ENCODE data around the gene RNASEH2C. TPM values are rescaled to one million over a fixed set of nuclear protein-coding genes. Genes with fewer than 3 reads are reported as not detected.
"Not testable (repeated sequence)": the region's sequence is repeated elsewhere in the genome, so short reads cannot be mapped to it uniquely, and the experiment has no call there.

The RNASEH2C gene
- total RNA-seq, 2 donors from 2014 or later: 57.4 to 92.9 TPM

DNA sequence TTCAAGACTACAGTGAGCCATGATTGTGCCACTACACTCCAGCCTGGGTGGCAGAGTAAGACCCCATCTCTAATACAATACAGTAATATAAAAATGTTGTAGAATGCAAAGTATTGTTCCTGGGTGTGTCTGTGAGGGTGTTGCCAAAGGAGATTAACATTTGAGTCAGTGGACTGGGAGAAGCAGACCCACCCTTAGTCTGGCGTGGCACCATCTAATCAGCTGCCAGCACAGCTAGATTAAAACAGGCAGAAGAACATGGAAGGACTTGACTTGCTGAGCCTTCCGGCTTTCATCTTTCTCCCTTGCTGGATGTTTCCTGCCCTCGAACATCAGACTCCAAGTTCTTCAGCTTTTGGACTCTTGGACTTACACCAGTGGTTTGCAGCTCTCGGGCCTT lies 14.5 kb upstream of the RNASEH2C start:
- not testable (repeated sequence) for H3K36me3 Mint-ChIP-seq (ENCODE audit: low read depth); ATAC-seq (replicated peaks); H3K9me3 Mint-ChIP-seq; H3K4me1 Mint-ChIP-seq; H3K27ac Mint-ChIP-seq; H3K27me3 Mint-ChIP-seq; H3K4me3 Mint-ChIP-seq

DNA sequence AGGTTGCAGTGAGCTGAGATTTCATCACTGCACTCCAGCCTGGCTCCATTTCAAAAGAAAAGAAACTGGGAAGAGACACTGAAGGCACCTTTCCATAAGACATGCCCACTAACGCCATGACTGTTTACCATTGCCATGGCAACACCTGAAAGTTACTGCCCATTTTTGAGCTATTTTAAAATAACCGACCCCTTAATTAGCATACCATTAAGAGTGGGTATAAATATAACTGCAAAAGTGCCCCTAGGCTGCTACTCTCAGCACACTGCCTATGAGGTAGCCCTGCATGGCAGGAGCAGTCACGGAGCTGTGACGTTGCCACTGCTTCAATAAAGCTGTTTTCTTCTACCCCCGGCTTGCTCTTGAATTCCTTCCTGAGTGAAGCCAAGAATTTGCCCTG lies 9.9 kb upstream of the RNASEH2C start:
- no peak overlapping the region for H3K4me3 Mint-ChIP-seq
- no peak overlapping the region for H3K27ac Mint-ChIP-seq
- no peaks in the 10 kb centered on the region for H3K36me3 Mint-ChIP-seq (ENCODE audit: low read depth)
- ATAC-seq (replicated peaks): no peak
- peaks cover 8% of the 10 kb centered on the region for H3K27me3 Mint-ChIP-seq
- H3K4me1 Mint-ChIP-seq: no peaks in the 10 kb centered on the region
- no peaks in the 10 kb centered on the region for H3K9me3 Mint-ChIP-seq

DNA sequence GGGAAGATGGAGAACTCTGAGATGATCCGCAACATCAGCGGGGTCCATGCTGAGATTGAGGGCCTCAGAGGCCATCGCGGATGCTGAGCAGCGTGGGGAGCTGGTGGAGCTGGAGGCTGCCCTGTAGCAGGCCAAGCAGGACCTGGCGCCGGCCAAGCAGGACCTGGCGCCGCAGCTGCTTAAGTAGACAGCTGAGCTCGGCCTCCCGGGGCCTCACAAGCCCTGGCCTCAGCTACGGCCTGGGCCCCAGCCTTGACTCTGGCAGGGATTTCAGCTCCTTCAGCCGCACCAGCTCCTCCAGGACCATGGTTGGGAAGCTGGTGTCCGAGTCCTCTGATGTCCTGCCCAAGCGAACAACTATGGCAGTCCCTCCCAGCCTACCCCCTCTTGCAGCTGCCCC lies 7.3 kb upstream of the RNASEH2C start:
- Mint-ChIP-seq H3K4me3 (no peak overlapping the region), H3K27me3 (peaks cover 6% of the 10 kb centered on the region), H3K4me1 (no peaks in the 10 kb centered on the region)

DNA sequence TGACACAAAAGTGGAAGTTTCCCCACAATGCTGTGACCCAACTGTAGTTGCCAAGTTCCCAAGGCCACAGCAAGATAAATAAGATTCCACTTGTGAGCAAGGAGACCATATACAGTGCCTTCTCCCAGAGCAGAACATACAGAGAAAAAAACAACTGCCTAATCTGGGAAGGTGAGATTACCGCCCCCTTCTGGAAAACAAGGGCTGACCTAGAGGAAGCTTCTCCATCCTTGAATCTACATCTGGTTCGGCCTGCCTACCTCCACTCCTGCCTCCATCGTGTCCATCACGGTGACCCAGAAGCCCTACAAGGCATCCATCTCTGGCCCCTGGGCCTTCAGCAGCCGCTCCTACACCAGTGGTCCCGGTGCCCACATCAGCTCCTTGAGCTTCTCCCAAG lies 6.1 kb upstream of the RNASEH2C start:
- ATAC-seq (replicated peaks): no peak
- no peak overlapping the region for H3K4me3 Mint-ChIP-seq

More for the DNA sequence above, 7.3 kb upstream of the RNASEH2C start:
- Mint-ChIP-seq H3K36me3 (ENCODE audit: low read depth) (no peaks in the 10 kb centered on the region), H3K9me3 (no peaks in the 10 kb centered on the region), H3K27ac (no peak overlapping the region)
- ATAC-seq (replicated peaks): no peak

DNA sequence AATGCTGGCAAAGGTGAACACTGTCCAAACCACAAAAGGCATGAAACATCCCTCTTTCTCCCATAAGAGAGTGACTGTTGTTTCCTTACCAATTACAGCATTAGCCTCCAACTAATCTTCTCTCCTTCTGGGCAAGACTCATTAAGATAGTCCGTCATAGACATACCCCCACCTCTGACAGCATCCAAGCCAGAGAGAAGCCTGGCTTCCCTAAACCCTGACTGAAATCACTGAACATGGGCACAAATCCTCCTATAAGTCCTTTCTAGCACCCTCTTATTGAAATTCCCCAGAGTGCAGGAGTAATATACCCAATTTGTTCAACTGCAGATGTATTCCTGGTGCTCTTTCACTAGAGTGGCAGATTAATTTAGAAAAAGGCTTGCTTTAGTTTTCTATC lies 1.7 kb upstream of the RNASEH2C start:
- peak overlapping the region; percentile 87 for H3K4me3 Mint-ChIP-seq
- H3K27ac Mint-ChIP-seq: no peak overlapping the region
- no peaks in the 10 kb centered on the region for H3K9me3 Mint-ChIP-seq
- peaks cover 32% of the 10 kb centered on the region for H3K36me3 Mint-ChIP-seq (ENCODE audit: low read depth)
- ATAC-seq (replicated peaks): no peak
- no peaks in the 10 kb centered on the region for H3K27me3 Mint-ChIP-seq
- peaks cover 7% of the 10 kb centered on the region for H3K4me1 Mint-ChIP-seq

More for the DNA sequence above, 6.1 kb upstream of the RNASEH2C start:
- H3K4me1 Mint-ChIP-seq: no peaks in the 10 kb centered on the region
- H3K36me3 Mint-ChIP-seq (ENCODE audit: low read depth): no peaks in the 10 kb centered on the region
- no peak overlapping the region for H3K27ac Mint-ChIP-seq
- peaks cover under 1% of the 10 kb centered on the region for H3K27me3 Mint-ChIP-seq
- no peaks in the 10 kb centered on the region for H3K9me3 Mint-ChIP-seq

DNA sequence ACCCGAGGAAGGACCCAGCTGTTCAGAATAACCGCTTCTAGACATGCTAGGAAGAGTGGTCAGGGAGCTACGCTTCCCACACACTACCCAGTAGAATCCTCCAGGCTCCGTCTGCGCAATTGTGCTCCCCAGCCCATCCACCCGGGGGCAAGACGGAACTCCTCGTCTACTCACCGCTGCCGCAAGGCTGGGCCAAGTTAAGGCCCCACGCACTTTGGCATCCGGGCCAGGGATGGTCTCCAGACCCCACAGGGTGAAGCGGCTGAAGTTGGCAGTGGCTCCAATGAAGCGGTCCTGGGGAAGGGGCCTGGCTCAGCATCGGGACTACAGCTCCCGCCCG lies 757 bp downstream of the RNASEH2C start:
- Mint-ChIP-seq H3K4me1 (peaks cover 14% of the 10 kb centered on the region), H3K9me3 (no peaks in the 10 kb centered on the region), H3K36me3 (ENCODE audit: low read depth) (peaks cover 57% of the 10 kb centered on the region), H3K4me3 (peak overlapping the region; percentile 87), H3K27me3 (no peaks in the 10 kb centered on the region), H3K27ac (peak overlapping the region; percentile 87)
- peak; percentile 13 for ATAC-seq (replicated peaks)

DNA sequence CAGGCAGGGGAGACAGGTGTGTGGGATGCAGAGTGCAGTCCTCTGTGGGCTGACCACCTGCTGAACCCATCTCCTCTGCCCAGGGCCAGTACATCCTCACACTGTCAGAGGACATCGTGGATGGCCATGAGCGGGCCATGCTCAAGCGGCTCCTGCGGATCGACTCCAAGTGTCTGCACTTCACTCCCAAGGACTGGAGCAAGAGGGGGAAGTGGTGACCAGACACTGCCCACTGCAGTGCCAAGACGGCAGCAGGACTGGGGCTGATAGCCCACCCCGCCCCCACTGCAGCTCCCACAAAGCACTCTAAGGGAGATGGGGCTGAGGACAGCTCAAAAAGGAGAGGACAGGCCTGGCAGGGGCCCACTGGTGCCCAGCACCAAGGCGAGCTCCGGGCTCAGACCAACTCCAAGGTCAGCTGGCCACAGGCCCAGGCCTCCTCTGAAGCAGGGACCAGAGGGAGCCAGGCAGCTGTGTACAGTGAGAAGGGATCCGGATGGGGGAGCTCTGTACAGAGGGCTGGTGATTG lies 1.6 kb downstream of the RNASEH2C start:
- peak overlapping the region; percentile 87 for H3K4me3 Mint-ChIP-seq
- H3K27ac Mint-ChIP-seq: peak overlapping the region; percentile 87
- no peaks in the 10 kb centered on the region for H3K9me3 Mint-ChIP-seq
- peaks cover 19% of the 10 kb centered on the region for H3K4me1 Mint-ChIP-seq
- no peaks in the 10 kb centered on the region for H3K27me3 Mint-ChIP-seq
- ATAC-seq (replicated peaks): no peak
- H3K36me3 Mint-ChIP-seq (ENCODE audit: low read depth): peaks cover 65% of the 10 kb centered on the region

DNA sequence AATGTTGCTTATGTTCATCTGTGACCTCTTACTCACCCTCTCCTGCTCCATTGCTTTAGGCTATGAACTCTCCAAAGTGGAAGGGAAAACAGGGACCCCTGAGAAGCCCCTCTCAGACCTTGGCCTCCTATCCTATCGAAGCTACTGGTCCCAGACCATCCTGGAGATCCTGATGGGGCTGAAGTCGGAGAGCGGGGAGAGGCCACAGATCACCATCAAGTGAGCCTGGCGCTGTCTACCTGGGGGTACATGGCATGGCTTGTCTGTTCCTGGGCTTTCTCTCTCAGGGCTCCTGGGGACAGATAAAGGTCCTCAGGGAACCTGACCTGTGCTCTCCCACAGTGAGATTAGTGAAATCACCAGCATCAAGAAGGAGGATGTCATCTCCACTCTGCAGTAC lies 2.1 kb downstream of the RNASEH2C start:
- H3K27ac Mint-ChIP-seq: peak overlapping the region; percentile 87
- H3K27me3 Mint-ChIP-seq: no peaks in the 10 kb centered on the region
- H3K9me3 Mint-ChIP-seq: no peaks in the 10 kb centered on the region
- H3K36me3 Mint-ChIP-seq (ENCODE audit: low read depth): peaks cover 70% of the 10 kb centered on the region
- peaks cover 19% of the 10 kb centered on the region for H3K4me1 Mint-ChIP-seq
- peak overlapping the region; percentile 87 for H3K4me3 Mint-ChIP-seq
- no peak for ATAC-seq (replicated peaks)

DNA sequence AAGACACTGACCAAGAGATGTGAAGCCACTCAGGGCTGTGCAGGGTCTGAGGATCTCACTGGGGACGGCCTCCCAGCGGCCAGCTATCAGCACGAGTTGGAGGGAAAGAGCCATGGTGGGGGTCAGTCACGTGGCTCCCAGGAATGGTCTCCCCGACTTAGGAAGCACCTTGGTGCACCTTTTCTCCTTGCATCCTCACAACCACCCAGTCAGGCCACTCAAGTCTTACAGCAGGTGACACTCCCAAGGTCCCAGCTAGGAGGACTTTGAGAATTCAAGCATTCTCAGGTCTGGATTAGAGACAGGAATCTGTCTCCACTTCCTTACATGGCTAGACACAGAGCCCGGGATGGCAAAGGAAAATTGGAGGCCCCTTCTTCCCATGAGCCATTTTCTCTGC lies 2.7 kb downstream of the RNASEH2C start:
- Mint-ChIP-seq H3K4me3 (peak overlapping the region; percentile 87), H3K27ac (peak overlapping the region; percentile 87), H3K4me1 (peaks cover 19% of the 10 kb centered on the region), H3K27me3 (no peaks in the 10 kb centered on the region), H3K36me3 (ENCODE audit: low read depth) (peaks cover 76% of the 10 kb centered on the region), H3K9me3 (no peaks in the 10 kb centered on the region)
- ATAC-seq (replicated peaks): no peak

DNA sequence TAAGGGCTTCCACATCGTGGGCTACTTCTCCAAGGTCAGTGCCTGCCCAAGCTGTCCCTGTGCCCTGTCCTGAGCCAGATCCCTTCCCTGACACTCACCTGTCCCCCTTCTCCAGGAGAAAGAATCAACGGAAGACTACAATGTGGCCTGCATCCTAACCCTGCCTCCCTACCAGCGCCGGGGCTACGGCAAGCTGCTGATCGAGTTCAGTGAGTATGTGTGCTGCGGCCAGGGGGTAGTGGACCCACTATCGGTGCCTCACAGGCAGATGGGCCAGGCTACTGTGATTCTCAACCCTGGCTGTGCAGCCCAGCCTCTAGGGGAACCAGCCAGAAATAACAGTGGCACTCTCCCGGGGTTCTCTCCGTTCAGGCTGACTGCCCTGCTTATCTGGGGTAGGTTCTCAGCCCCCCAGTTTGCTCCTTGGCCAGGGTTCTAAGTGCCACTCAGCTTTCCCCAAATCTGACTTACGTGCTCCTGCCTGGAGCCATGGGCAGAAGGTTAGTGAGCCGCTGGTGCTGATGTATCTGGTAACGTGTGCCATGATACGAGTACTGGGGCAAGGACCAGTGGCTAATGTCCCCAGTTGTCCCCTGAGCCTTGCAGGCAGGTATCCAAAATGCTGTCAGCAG lies 3.7 kb downstream of the RNASEH2C start:
- Mint-ChIP-seq H3K4me1 (peaks cover 20% of the 10 kb centered on the region), H3K4me3 (no peak overlapping the region), H3K36me3 (ENCODE audit: low read depth) (peaks cover 86% of the 10 kb centered on the region), H3K27ac (peak overlapping the region; percentile 87), H3K9me3 (no peaks in the 10 kb centered on the region), H3K27me3 (no peaks in the 10 kb centered on the region)
- ATAC-seq (replicated peaks): no peak

DNA sequence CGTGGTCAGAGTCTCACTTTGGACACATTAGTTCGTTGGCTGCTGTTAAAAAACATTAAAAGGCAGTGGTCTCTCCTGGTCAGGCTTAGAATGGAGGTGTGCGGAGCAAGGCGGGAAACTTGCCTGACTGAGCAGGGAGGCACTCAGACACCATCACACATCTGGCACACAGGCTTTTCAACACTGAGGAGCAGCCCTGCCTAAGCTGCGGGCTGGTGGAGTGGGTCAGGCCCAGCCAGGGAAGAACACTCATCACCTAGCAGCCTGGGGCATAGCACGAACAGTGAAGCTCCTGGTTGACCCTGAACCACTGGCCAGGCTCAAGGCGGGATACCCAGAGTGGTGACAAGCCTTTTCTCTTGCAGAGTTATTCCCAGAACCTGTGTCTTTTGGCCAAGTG lies 4.3 kb downstream of the RNASEH2C start:
- ATAC-seq (replicated peaks): no peak

DNA sequence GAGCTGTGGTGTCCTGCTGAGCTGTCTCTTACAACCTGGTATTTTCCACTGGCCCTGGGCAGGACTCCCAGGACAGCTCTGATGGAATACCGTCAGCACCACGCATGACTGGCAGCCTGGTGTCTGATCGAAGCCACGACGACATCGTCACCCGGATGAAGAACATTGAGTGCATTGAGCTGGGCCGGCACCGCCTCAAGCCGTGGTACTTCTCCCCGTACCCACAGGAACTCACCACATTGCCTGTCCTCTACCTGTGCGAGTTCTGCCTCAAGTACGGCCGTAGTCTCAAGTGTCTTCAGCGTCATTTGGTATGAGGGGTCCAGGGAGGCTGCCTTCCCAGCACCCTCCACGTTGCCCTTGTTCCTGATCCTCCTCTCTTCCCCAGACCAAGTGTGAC lies 6.2 kb downstream of the RNASEH2C start:
- ATAC-seq (replicated peaks): no peak
- peak overlapping the region; percentile 16 for H3K4me3 Mint-ChIP-seq
- H3K4me1 Mint-ChIP-seq: peaks cover 23% of the 10 kb centered on the region
- H3K36me3 Mint-ChIP-seq (ENCODE audit: low read depth): peaks cover 80% of the 10 kb centered on the region
- no peaks in the 10 kb centered on the region for H3K9me3 Mint-ChIP-seq
- no peak overlapping the region for H3K27ac Mint-ChIP-seq
- no peaks in the 10 kb centered on the region for H3K27me3 Mint-ChIP-seq

More for the DNA sequence above, 4.3 kb downstream of the RNASEH2C start:
- Mint-ChIP-seq H3K4me1 (peaks cover 23% of the 10 kb centered on the region), H3K27me3 (no peaks in the 10 kb centered on the region), H3K4me3 (no peak overlapping the region), H3K27ac (peak overlapping the region; percentile 54), H3K9me3 (no peaks in the 10 kb centered on the region), H3K36me3 (ENCODE audit: low read depth) (peaks cover 90% of the 10 kb centered on the region)

DNA sequence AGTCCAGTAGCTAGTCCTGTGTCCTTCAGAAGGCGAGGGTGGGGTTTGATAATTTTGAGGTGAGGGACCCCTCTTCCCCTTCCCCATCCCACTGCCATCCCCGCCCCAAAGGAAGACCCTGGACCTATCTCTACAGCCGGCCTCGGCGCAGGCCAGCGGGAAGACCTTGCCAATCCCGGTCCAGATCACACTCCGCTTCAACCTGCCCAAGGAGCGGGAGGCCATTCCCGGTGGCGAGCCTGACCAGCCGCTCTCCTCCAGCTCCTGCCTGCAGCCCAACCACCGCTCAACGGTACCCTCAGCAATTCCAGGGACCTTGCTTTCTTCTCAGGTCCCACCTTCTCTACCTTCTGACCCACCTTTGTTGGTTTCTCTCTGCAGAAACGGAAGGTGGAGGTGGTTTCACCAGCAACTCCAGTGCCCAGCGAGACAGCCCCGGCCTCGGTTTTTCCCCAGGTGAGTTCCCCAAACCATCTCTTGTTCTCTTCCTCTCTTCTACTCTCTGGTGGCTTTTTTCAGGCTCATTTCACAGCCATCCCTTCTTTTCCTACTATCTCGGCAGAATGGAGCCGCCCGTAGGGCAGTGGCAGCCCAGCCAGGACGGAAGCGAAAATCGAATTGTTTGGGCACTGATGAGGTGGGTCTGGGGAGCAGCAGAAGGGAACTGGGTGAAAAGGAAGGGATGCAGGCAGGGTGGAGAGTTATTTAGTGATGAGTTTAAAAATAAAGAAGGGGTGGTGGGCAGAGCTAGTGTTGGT lies 7.2 kb downstream of the RNASEH2C start:
- H3K4me3 Mint-ChIP-seq: peak overlapping the region; percentile 94
- H3K36me3 Mint-ChIP-seq (ENCODE audit: low read depth): peaks cover 69% of the 10 kb centered on the region
- H3K27ac Mint-ChIP-seq: peak overlapping the region; percentile 73
- no peaks in the 10 kb centered on the region for H3K9me3 Mint-ChIP-seq
- no peaks in the 10 kb centered on the region for H3K27me3 Mint-ChIP-seq
- peaks cover 20% of the 10 kb centered on the region for H3K4me1 Mint-ChIP-seq
- no peak for ATAC-seq (replicated peaks)

DNA sequence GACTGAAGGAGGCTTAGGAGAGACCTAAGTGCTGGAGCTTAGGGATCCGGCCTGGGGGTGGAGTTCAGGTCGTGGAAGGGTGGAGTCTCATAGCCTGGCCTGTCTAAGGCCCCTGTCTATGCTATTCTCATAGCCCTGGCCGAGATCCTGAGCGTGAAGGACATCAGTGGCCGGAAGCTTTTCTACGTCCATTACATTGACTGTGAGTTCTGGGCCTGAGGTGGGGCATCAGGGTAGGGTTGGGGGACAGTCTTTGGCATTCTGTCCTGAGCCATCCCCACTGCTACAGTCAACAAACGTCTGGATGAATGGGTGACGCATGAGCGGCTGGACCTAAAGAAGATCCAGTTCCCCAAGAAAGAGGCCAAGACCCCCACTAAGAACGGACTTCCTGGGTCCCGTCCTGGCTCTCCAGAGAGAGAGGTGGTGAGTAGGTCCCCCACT lies 7.9 kb downstream of the RNASEH2C start:
- Mint-ChIP-seq H3K27ac (peak overlapping the region; percentile 97), H3K9me3 (no peaks in the 10 kb centered on the region), H3K4me1 (peaks cover 15% of the 10 kb centered on the region), H3K27me3 (no peaks in the 10 kb centered on the region), H3K4me3 (peak overlapping the region; percentile 94), H3K36me3 (ENCODE audit: low read depth) (peaks cover 62% of the 10 kb centered on the region)
- ATAC-seq (replicated peaks): no peak

Data from activated T-helper 17 cell treated with anti-CD3 and anti-CD28 coated beads, Interleukin-2, amount 50 U/mL, for 72 hours (primary cell).